ENCODE data around the gene ANO8. TPM values are rescaled to one million over a fixed set of nuclear protein-coding genes. Genes with fewer than 3 reads are reported as not detected.

Gene ANO8
- total and polyA plus RNA-seq, 2 of the 13 experiments (the other 11 are each of a cell fraction or from before 2014, with no cell fraction given), result 1.8 to 3.5 TPM

- no TSS peak for BruUV-seq (replicated peaks)
- no peaks in the 10 kb centered on the region for H3K79me2 ChIP-seq (ENCODE audit: insufficient read depth, low read length)
- H3K4me1 ChIP-seq (ENCODE audit: insufficient read depth, low read length), result no peaks in the 10 kb centered on the region
- H3K9me3 ChIP-seq (ENCODE audit: low read length), result no peaks in the 10 kb centered on the region
- ATAC-seq (no peak), FAIRE-seq (no peak), DNase-seq (ENCODE audit: low spot score) (no peak)
- H3K9ac ChIP-seq (ENCODE audit: insufficient read depth, low read depth, low read length), result no peak overlapping the region
- no peaks in the 10 kb centered on the region for H3K27me3 ChIP-seq (ENCODE audit: control insufficient read depth in 1 of 2, insufficient read depth in 2 of 2, low read length in 2 of 2)
- no peak overlapping the region for H3K4me3 ChIP-seq (replicated peaks in 1 of 3; ENCODE audit: insufficient read depth in 1 of 3, low read depth in 2 of 3, low read length in 3 of 3)
- ChIA-PET CTCF (ENCODE audit: low intra/inter-chr PET ratio, low total read pairs) (no interaction called here), POLR2A (interaction anchor here (0.6 to 1.8 kb wide), 2 partner anchors 10 to 35 kb away, joined by 3 to 11 read pairs; partner anchors contain the start of gene DDA1)
- H3K27ac ChIP-seq (ENCODE audit: extremely low read length, insufficient read depth, low read length), result no peak overlapping the region
- H3K36me3 ChIP-seq (replicated peaks in 1 of 2; ENCODE audit: control insufficient read depth in 1 of 2, insufficient read depth in 2 of 2, low read length in 2 of 2), result peaks cover 17 to 42% of the 10 kb centered on the region in 2 experiments; a peak in 4 of 5 replicates
- H2AFZ ChIP-seq (ENCODE audit: low read length), result no peak overlapping the region
- WGBS (ENCODE audit: low lambda C conversion rate), result 88% methylated on average over 6 of the region's 6 CpGs
- H3K4me2 ChIP-seq (ENCODE audit: low read depth, low read length), result no peak overlapping the region
- in situ Hi-C loops (cut with HindIII; ENCODE audit: extremely low pct_ligation_motif_present, low pct_unique_long_range_greater_than_20kb), result no loop called here
- H4K20me1 ChIP-seq (ENCODE audit: insufficient read depth, low read length), result no peaks in the 10 kb centered on the region
- TF ChIP-seq ZNF589 (CRISPR knock-in tag; conservative IDR thresholded peaks at IDR 0.05) (no peak), MBNL3 (CRISPR knock-in tag; conservative IDR thresholded peaks at IDR 0.05) (no peak), RAD51 (IDR thresholded peaks at IDR 0.05; ENCODE audit: borderline replicate concordance) (no peak), ZNF639 (CRISPR knock-in tag; conservative IDR thresholded peaks at IDR 0.05) (no peak), SATB2 (CRISPR knock-in tag; IDR thresholded peaks at IDR 0.05) (no peak), ZNF619 (CRISPR knock-in tag; IDR thresholded peaks at IDR 0.05) (no peak)
- intact Hi-C loops (cut with micrococcal nuclease; ENCODE audit: unreplicated experiment), result no loop called here
Measured at GRCh38 chr19:17318966-17319365, 15.7 kb downstream of the ANO8 start.

GRCh38 chr19:17314007-17314593, 20.6 kb downstream of the ANO8 start:
- DNase-seq (ENCODE audit: low spot score), result no peak
- FAIRE-seq, result no peak
- Histone ChIP-seq H3K27me3 (ENCODE audit: control insufficient read depth in 1 of 2, insufficient read depth in 2 of 2, low read length in 2 of 2) (no peaks in the 10 kb centered on the region; a peak in 1 of 5 replicates), H3K4me3 (replicated peaks in 1 of 3; ENCODE audit: insufficient read depth in 1 of 3, low read depth in 2 of 3, low read length in 3 of 3) (no peak overlapping the region), H3K79me2 (ENCODE audit: insufficient read depth, low read length) (peaks cover 27% of the 10 kb centered on the region), H3K4me2 (ENCODE audit: low read depth, low read length) (no peak overlapping the region), H3K4me1 (ENCODE audit: insufficient read depth, low read length) (peaks cover 32% of the 10 kb centered on the region), H3K9me3 (ENCODE audit: low read length) (no peaks in the 10 kb centered on the region), H3K9ac (ENCODE audit: insufficient read depth, low read depth, low read length) (no peak overlapping the region), H3K27ac (ENCODE audit: extremely low read length, insufficient read depth, low read length) (no peak overlapping the region), H2AFZ (ENCODE audit: low read length) (no peak overlapping the region), H3K36me3 (replicated peaks in 1 of 2; ENCODE audit: control insufficient read depth in 1 of 2, insufficient read depth in 2 of 2, low read length in 2 of 2) (peaks cover 14 to 23% of the 10 kb centered on the region in 2 experiments; a peak in 4 of 5 replicates), H4K20me1 (ENCODE audit: insufficient read depth, low read length) (peaks cover 7% of the 10 kb centered on the region)
- ATAC-seq, result no peak
- in situ Hi-C loops (cut with HindIII; ENCODE audit: extremely low pct_ligation_motif_present, low pct_unique_long_range_greater_than_20kb) (no loop called here), intact Hi-C loops (cut with micrococcal nuclease; ENCODE audit: unreplicated experiment) (no loop called here)
- WGBS (ENCODE audit: low lambda C conversion rate), result over 99% methylated on average over 18 of the region's 19 CpGs
- POLR2A ChIA-PET, result interaction anchor here (1.6 kb wide), 1 partner anchor 19 kb away, joined by 4 read pairs; no protein-coding TSS in a partner anchor
- no TSS peak for BruUV-seq (replicated peaks)
- TF ChIP-seq POLR2AphosphoS2 (IDR thresholded peaks at IDR 0.05; ENCODE audit: low read depth, low read length) (no peak), KLF11 (CRISPR knock-in tag; IDR thresholded peaks at IDR 0.05) (no peak), TFDP1 (CRISPR knock-in tag; IDR thresholded peaks at IDR 0.05; ENCODE audit: borderline replicate concordance) (no peak), ZSCAN30 (CRISPR knock-in tag; IDR thresholded peaks at IDR 0.05) (no peak), FOXK1 (CRISPR knock-in tag; IDR thresholded peaks at IDR 0.05; ENCODE audit: borderline replicate concordance, low read depth) (no peak), POLR2G (IDR thresholded peaks at IDR 0.05; ENCODE audit: low read depth, low read length) (no peak), ZNF503 (CRISPR knock-in tag; IDR thresholded peaks at IDR 0.05) (no peak), NCOA1 (CRISPR knock-in tag; IDR thresholded peaks at IDR 0.05) (no peak), ZNF782 (CRISPR knock-in tag; IDR thresholded peaks at IDR 0.05; ENCODE audit: borderline replicate concordance) (no peak)
- CTCF ChIA-PET (ENCODE audit: low intra/inter-chr PET ratio, low total read pairs), result no interaction called here
